Tibial nerve (tissue), 4 donors: ENCODE results near the gene NUP93. TPM values are rescaled to one million over a fixed set of nuclear protein-coding genes. Genes with fewer than 3 reads are reported as not detected.

ENCODE experiments used
- DNase-seq, 2 donors: peaks; one replicate each; pipeline ENCODE4 v3.0.0-alpha.2; 2019; ENCODE audit warnings: low spot score in 2 of 2
- H3K27ac ChIP-seq, 4 donors: fragments of 200-600 bp; sonication (generic) in 3 of 4; one replicate each; pipeline ENCODE4 v1.5.1; 2017 to 2019; ENCODE audit warnings: mild to moderate bottlenecking in 1 of 4
- H3K27me3 ChIP-seq, 2 donors: fragments of 200-600 bp; sonication (generic) in 1 of 2; one replicate each; pipeline versions ENCODE4 v1.5.1 to v1.6.0; 2017 to 2019
- H3K36me3 ChIP-seq, 3 donors: fragments of 200-600 bp; sonication (generic); one replicate each; pipeline ENCODE4 v1.5.1; 2018 to 2019
- H3K4me1 ChIP-seq, 4 donors: fragments of 200-600 bp; sonication (generic) in 3 of 4; one replicate each; pipeline ENCODE4 v1.5.1; 2017 to 2019
- H3K4me3 ChIP-seq, 4 donors: fragments of 200-600 bp; sonication (generic) in 3 of 4; one replicate each; pipeline ENCODE4 v1.5.1; 2017 to 2019; ENCODE audit warnings: mild to moderate bottlenecking in 1 of 4, moderate library complexity in 1 of 4
- H3K9me3 ChIP-seq, 4 donors: fragments of 200-600 bp; sonication (generic) in 3 of 4; one replicate each; pipeline ENCODE4 v1.5.1; 2017 to 2019
- EP300 ChIP-seq, 2 donors: sonication (generic); formaldehyde crosslinking; IDR thresholded peaks; one replicate each; pipeline ENCODE4 v1.6.1; 2017; ENCODE audit warnings: antibody characterized with exemption in 2 of 2, mild to moderate bottlenecking in 1 of 2
- POLR2A ChIP-seq, 2 donors: fragments of 450-650 bp; IDR thresholded peaks; one replicate each; pipeline ENCODE4 v1.6.1; 2017; ENCODE audit warnings: antibody characterized with exemption in 2 of 2, mild to moderate bottlenecking in 2 of 2, moderate library complexity in 2 of 2
- WGBS, 2 donors: methylation state at CpG; one replicate each; pipeline ENCODE4 v1.1.5; 2018; 5-methylcytosine and 5-hydroxymethylcytosine counted together
- total RNA-seq, 4 donors: library from RNA; depleted of rRNA; stranded (reverse); fragments of >200 nt; gene quantifications; one replicate each; pipeline ENCODE4 v1.1.0, GENCODE V29; 2016
- TF ChIP-seq, protein P1 (sequence below), 5 experiments: fragments of 200-600 bp in 3 of 5; fragments of 450-650 bp in 2 of 5; sonication (generic) in 3 of 5; IDR thresholded peaks; one replicate each; pipeline ENCODE4 v1.5.1; 2016 to 2019; ENCODE audit warnings: antibody characterized with exemption in 5 of 5, mild to moderate bottlenecking in 3 of 5, moderate library complexity in 2 of 5

The NUP93 gene
- total RNA-seq: 10 to 100 TPM; 27.6 to 65.7 (median 43.8) TPM

DNA sequence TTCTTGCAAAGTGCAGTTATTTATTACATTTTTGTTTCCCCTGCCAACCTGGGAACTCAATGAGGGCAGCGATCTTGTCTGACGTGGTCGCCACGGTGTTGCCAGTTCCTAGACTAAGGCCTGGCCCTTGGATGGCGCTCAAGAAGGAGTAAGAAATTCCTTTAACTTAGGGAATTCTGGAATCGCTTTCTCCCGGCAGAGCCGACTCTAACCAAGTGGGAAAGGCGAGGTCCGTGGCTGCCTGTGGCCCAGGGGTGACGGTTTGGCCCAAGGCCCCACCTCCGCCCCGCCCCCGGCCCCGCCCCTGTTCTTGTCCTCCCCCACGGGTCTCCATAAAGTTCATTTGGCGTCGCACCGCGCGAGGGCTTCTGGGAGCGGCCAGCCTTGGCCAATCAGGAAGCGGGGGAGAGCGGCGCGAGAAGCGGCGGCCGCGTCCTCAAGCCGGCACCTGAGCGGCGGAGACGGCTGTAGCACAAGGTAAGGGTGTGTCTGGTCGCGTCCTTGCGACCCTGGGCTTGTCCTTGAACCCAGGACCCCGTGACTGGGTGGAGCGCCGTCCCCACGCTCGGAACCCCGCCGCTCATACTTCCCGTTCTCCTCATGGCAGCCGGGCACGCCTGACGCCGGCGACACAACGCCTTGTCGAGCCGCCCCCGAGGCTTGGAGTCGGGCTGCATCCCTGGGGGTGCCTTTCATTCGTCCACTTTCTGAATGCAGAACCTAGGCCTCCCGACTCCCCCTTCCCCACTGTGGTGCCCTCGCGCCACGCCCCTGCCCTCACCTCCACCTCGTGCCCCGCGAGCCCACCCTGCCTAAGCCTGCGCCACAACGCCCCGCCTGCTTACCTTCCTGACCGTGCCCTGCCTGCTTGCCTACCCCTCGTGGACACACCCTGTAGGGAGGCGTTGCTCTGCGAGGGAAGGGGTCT is at the start of gene NUP93:
Gene NUP93, plus strand, starts transcription at position 395 of the 928 bp plus-strand sequence. CDS start 18,119 bp downstream, outside the sequence.
- no peaks in the 10 kb centered on the region for H3K27me3 ChIP-seq
- H3K4me1 ChIP-seq: peaks cover 0 to 36% (median 19%) of the 10 kb centered on the region in 4 donors
- H3K4me3 ChIP-seq: peak within 1 kb of the TSS; percentile 73 to 94 (median 88)
- H3K27ac ChIP-seq: peak within 1 kb of the TSS; percentile 38 to 91 (median 84)
- TF ChIP-seq, protein P1, sequence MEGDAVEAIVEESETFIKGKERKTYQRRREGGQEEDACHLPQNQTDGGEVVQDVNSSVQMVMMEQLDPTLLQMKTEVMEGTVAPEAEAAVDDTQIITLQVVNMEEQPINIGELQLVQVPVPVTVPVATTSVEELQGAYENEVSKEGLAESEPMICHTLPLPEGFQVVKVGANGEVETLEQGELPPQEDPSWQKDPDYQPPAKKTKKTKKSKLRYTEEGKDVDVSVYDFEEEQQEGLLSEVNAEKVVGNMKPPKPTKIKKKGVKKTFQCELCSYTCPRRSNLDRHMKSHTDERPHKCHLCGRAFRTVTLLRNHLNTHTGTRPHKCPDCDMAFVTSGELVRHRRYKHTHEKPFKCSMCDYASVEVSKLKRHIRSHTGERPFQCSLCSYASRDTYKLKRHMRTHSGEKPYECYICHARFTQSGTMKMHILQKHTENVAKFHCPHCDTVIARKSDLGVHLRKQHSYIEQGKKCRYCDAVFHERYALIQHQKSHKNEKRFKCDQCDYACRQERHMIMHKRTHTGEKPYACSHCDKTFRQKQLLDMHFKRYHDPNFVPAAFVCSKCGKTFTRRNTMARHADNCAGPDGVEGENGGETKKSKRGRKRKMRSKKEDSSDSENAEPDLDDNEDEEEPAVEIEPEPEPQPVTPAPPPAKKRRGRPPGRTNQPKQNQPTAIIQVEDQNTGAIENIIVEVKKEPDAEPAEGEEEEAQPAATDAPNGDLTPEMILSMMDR (IDR thresholded peaks at IDR 0.05): no peak
- TF ChIP-seq POLR2A (IDR thresholded peaks at IDR 0.05) (peak in 1 of 2 donors; percentile 52), EP300 (IDR thresholded peaks at IDR 0.05) (peak; percentile 61 to 85)
- no peaks in the 10 kb centered on the region for H3K9me3 ChIP-seq
- WGBS, 2 donors: 0 to 1% methylated on average over 37 to 40 of the region's 70 CpGs
- DNase-seq: peak; percentile 81 to 83
- no peaks in the 10 kb centered on the region for H3K36me3 ChIP-seq

DNA sequence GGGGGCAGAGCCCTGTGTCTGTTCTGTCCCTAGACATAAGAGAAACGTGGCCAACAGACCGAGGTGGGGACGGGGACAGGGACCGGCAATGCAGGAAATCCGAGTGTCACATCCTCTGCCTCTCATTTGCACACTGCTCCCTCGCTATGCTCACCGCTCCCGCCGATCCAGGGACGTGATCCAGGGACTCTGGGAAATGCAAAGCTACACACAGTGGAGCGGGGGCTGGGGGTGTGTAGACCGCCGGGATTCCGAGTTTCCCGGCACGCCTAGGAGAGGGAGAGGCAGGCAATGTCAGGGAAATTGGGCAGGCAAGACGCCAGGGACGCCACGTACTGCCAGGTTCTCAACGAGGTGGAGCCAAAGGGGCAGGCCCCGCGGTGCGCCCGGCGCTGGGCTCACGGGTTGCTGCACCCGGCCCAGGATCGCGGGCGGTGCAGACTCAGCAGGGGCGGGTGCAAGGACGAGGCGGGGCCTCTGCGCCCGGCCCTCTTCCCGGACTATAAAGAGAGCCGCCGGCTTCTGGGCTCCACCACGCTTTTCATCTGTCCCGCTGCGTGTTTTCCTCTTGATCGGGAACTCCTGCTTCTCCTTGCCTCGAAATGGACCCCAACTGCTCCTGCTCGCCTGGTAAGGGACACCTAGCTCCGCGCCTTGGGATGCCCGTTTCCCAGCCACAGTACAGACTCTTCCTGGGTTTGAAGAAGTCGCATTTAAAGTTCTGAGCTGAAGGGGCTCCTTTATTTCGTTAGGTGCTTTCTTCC is 47.8 kb upstream of the NUP93 start, which contains the start of gene MT1X:
Gene MT1X, plus strand, starts transcription at position 532 of the 764 bp plus-strand sequence. Its CDS starts 71 bp downstream, at position 603.
- TF ChIP-seq EP300 (IDR thresholded peaks at IDR 0.05): peak; percentile 77 to 99
- TF ChIP-seq POLR2A (IDR thresholded peaks at IDR 0.05): peak; percentile 94
- TF ChIP-seq, protein P1 (IDR thresholded peaks at IDR 0.05): peak in 1 of 5 experiments; percentile 24
- H3K36me3 ChIP-seq: peaks cover 0 to 16% (median 0%) of the 10 kb centered on the region in 3 donors
- peaks cover 0 to 6% (median 0%) of the 10 kb centered on the region in 4 donors for H3K9me3 ChIP-seq
- WGBS, 2 donors: 1 to 2% methylated on average over 47 to 49 of the region's 49 CpGs
- peak; percentile 87 to 88 for DNase-seq
- H3K27me3 ChIP-seq: no peaks in the 10 kb centered on the region
- H3K4me3 ChIP-seq: peak within 1 kb of the TSS; percentile 33 to 74 (median 58)
- H3K27ac ChIP-seq: peak within 1 kb of the TSS; percentile 15 to 87 (median 78)
- peaks cover 0 to 33% (median 5%) of the 10 kb centered on the region in 4 donors for H3K4me1 ChIP-seq

DNA sequence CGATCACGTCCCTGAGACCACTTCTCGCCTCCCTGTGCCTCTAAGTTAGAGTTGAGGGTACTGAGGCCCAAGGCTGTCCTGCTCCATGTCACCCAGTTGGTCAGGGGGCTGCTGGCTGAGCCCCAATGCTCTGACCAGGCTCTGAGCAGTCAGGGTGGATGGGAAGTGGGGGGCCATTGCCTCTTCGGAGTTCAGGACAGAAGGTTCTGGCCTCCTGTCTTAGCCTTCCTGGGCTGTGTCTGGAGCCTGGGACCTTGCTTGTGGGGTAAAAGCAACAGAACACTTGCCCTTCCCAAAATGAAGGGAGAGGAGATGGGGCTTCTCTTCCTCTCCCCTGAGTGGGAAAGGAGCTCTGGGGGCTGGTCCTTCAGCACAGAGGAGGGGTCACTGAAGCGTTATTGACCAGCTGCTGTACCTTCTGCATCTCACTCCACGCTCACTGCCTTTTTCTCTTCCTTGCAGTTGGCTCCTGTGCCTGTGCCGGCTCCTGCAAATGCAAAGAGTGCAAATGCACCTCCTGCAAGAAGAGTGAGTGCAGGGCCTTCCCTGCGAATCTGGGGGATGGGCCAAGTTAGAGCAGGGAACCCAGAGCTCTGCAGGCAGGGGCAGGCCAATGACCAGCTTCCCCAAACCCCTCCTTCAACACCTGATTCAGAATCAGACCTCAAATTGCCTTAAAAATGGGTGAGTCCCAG is 47.1 kb upstream of the NUP93 start:
- peaks cover 0 to 33% (median 5%) of the 10 kb centered on the region in 4 donors for H3K4me1 ChIP-seq
- peak overlapping the region; percentile 33 to 74 (median 58) for H3K4me3 ChIP-seq
- WGBS, 2 donors: 27 to 41% methylated on average over 8 of the region's 8 CpGs
- no peak for DNase-seq
- H3K27me3 ChIP-seq: no peaks in the 10 kb centered on the region
- H3K36me3 ChIP-seq: peaks cover 0 to 16% (median 0%) of the 10 kb centered on the region in 3 donors
- H3K9me3 ChIP-seq: peaks cover 0 to 7% (median 0%) of the 10 kb centered on the region in 4 donors
- TF ChIP-seq EP300 (IDR thresholded peaks at IDR 0.05): no peak
- peak overlapping the region; percentile 6 to 87 (median 78) for H3K27ac ChIP-seq

DNA sequence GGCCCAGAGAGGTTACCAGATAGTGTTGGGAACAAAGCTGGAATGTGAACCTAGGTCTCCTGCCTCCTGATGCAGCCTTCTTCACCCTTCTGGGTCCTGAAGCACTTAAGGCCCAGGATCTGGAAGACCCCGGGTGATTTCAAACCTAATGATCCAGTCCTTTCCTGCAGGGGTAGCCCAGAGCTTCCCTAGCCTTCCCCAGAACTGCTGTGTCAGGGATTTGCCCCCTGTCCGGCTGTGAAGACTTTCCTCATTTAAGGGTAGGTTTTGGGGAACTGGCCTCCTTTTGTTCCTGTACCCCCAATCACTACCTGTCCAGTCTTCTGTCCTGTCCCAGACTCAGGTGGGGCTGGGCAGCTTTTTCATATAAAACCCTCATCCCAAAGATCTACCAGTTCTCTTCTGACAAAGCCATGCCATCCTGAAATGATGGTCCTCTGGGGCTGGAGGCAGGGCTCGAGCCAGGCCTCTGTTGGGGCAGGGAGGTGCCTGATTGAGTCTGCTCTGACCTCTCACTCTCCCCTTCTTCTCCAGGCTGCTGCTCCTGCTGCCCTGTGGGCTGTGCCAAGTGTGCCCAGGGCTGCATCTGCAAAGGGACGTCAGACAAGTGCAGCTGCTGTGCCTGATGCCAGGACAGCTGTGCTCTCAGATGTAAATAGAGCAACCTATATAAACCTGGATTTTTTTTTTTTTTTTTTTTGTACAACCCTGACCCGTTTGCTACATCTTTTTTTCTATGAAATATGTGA is 46.3 kb upstream of the NUP93 start:
- peaks cover 0 to 16% (median 0%) of the 10 kb centered on the region in 3 donors for H3K36me3 ChIP-seq
- peak overlapping the region; percentile 33 to 74 (median 58) for H3K4me3 ChIP-seq
- no peaks in the 10 kb centered on the region for H3K27me3 ChIP-seq
- peaks cover 0 to 7% (median 0%) of the 10 kb centered on the region in 4 donors for H3K9me3 ChIP-seq
- WGBS, 2 donors: 58 to 65% methylated on average over 5 of the region's 5 CpGs
- H3K4me1 ChIP-seq: peaks cover 0 to 33% (median 5%) of the 10 kb centered on the region in 4 donors
- TF ChIP-seq EP300 (IDR thresholded peaks at IDR 0.05): no peak
- TF ChIP-seq POLR2A (IDR thresholded peaks at IDR 0.05): no peak
- TF ChIP-seq, protein P1 (IDR thresholded peaks at IDR 0.05): no peak
- H3K27ac ChIP-seq: peak overlapping the region in 2 of 4 donors; percentile 79 to 87
- DNase-seq: no peak
